SK-N-MC (cell line): ENCODE results near the gene FGF2.

ENCODE experiments used
- EZH2 ChIP-seq: fragments of 200-600 bp; sonication (generic); IDR thresholded peaks from one replicate; pipeline ENCODE4 v1.6.1; 2017; ENCODE audit warnings: antibody characterized with exemption
- POLR2AphosphoS5 ChIP-seq: IDR thresholded peaks from 2 replicates; pipeline ENCODE4 v1.6.1; 2012; ENCODE audit warnings: mild to moderate bottlenecking, low read depth, low read length, borderline replicate concordance

DNA sequence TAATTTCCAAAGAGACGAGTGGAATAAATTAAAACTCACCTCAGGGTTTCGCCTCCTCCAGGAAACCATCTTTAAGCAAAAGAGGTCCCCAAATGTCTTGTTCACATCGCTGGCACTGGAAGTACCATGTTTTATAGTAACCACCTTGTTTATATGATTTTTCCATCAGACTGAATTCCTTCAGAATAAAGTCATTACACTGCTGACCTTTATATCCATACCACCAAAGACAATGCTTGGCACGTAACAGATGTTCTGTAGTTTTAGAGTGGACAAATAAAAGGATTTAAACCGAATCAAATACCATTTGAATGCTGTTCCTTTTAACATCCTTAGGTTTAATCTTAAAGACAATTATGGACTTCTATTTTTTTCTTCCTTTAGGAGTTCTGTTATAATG is 91.1 kb downstream of the FGF2 start:
- no peak for TF ChIP-seq POLR2AphosphoS5
- no peak for TF ChIP-seq EZH2
